Nephron (organoid): ENCODE data around the gene UNCX.
A peak's percentile ranks its signal among the peaks of the same experiment; 100 is the strongest.

Source experiments
- H3K27ac Mint-ChIP-seq, 3 experiments: 2 replicates each; pipeline ENCODE4 v1.8.0; 2020; ENCODE audit warnings: mixed read lengths in 3 of 3, mild to moderate bottlenecking in 2 of 3, moderate library complexity in 1 of 3
- H3K27me3 Mint-ChIP-seq: 2 replicates; pipeline ENCODE4 v1.8.0; 2021; ENCODE audit warnings: low read depth, mild to moderate bottlenecking, moderate library complexity, mixed read lengths
- H3K36me3 Mint-ChIP-seq: 2 replicates; pipeline ENCODE4 v1.8.0; 2020; ENCODE audit warnings: low read depth, mixed read lengths
- H3K4me1 Mint-ChIP-seq: 2 replicates; pipeline ENCODE4 v1.8.0; 2020; ENCODE audit warnings: mixed read lengths
- H3K4me3 Mint-ChIP-seq, 3 experiments: 2 replicates each; pipeline ENCODE4 v1.8.0; 2020; ENCODE audit warnings: mild to moderate bottlenecking in 3 of 3, mixed read lengths in 3 of 3, moderate library complexity in 2 of 3
- H3K9me3 Mint-ChIP-seq: 2 replicates; pipeline ENCODE4 v1.8.0; 2020; ENCODE audit warnings: mixed read lengths
- CTCF ChIP-seq, 3 experiments: fragments of 200-600 bp; sonication (generic); IDR thresholded peaks; one replicate each; pipeline ENCODE4 v1.5.0; 2021; ENCODE audit warnings: antibody characterized with exemption in 3 of 3; ENCODE audit not compliant: unreplicated experiment in 3 of 3

UNCX gene

GRCh38 chr7:1241603-1242255 is 9.1 kb downstream of the UNCX start:
- Mint-ChIP-seq H3K27ac (peak overlapping the region in 1 of 3 experiments; percentile 44), H3K4me3 (peak overlapping the region in 2 of 3 experiments; percentile 30 to 38), H3K9me3 (no peaks in the 10 kb centered on the region), H3K36me3 (no peaks in the 10 kb centered on the region), H3K4me1 (peaks cover 25% of the 10 kb centered on the region), H3K27me3 (peaks cover 97% of the 10 kb centered on the region)
- no peak for TF ChIP-seq CTCF (IDR thresholded peaks at IDR 0.05; ENCODE audit: unreplicated experiment in 3 of 3)

GRCh38 chr7:1242256-1242605 is 9.6 kb downstream of the UNCX start:
- H3K4me3 Mint-ChIP-seq, result peak overlapping the region in 1 of 3 experiments; percentile 38
- H3K36me3 Mint-ChIP-seq, result no peaks in the 10 kb centered on the region
- H3K27ac Mint-ChIP-seq, result no peak overlapping the region
- peaks cover 25% of the 10 kb centered on the region for H3K4me1 Mint-ChIP-seq
- H3K27me3 Mint-ChIP-seq, result peaks cover 95% of the 10 kb centered on the region
- H3K9me3 Mint-ChIP-seq, result no peaks in the 10 kb centered on the region
- no peak for TF ChIP-seq CTCF (IDR thresholded peaks at IDR 0.05; ENCODE audit: unreplicated experiment in 3 of 3)

GRCh38 chr7:1242606-1243289 is 10.1 kb downstream of the UNCX start:
- peaks cover 92% of the 10 kb centered on the region for H3K27me3 Mint-ChIP-seq

GRCh38 chr7:1243290-1243963 is 10.8 kb downstream of the UNCX start:
- peak overlapping the region in 1 of 3 experiments; percentile 36 for H3K4me3 Mint-ChIP-seq
- H3K9me3 Mint-ChIP-seq, result no peaks in the 10 kb centered on the region
- H3K36me3 Mint-ChIP-seq, result no peaks in the 10 kb centered on the region
- H3K4me1 Mint-ChIP-seq, result peaks cover 25% of the 10 kb centered on the region
- no peak for TF ChIP-seq CTCF (IDR thresholded peaks at IDR 0.05; ENCODE audit: unreplicated experiment in 3 of 3)
- H3K27me3 Mint-ChIP-seq, result peaks cover 92% of the 10 kb centered on the region
- H3K27ac Mint-ChIP-seq, result peak overlapping the region in 1 of 3 experiments; percentile 44

More at GRCh38 chr7:1242606-1243289, 10.1 kb downstream of the UNCX start:
- Mint-ChIP-seq H3K4me3 (peak overlapping the region in 1 of 3 experiments; percentile 36), H3K4me1 (peaks cover 21% of the 10 kb centered on the region), H3K9me3 (no peaks in the 10 kb centered on the region), H3K36me3 (no peaks in the 10 kb centered on the region), H3K27ac (peak overlapping the region in 1 of 3 experiments; percentile 44)
- TF ChIP-seq CTCF (IDR thresholded peaks at IDR 0.05; ENCODE audit: unreplicated experiment in 3 of 3), result no peak

GRCh38 chr7:1243964-1244416 is 11.3 kb downstream of the UNCX start:
- H3K27ac Mint-ChIP-seq, result no peak overlapping the region
- no peak for TF ChIP-seq CTCF (IDR thresholded peaks at IDR 0.05; ENCODE audit: unreplicated experiment in 3 of 3)
- H3K36me3 Mint-ChIP-seq, result no peaks in the 10 kb centered on the region
- H3K9me3 Mint-ChIP-seq, result no peaks in the 10 kb centered on the region
- peaks cover 26% of the 10 kb centered on the region for H3K4me1 Mint-ChIP-seq
- H3K4me3 Mint-ChIP-seq, result peak overlapping the region in 1 of 3 experiments; percentile 19
- H3K27me3 Mint-ChIP-seq, result peaks cover 92% of the 10 kb centered on the region
